Mesenchymal stem cell (in vitro differentiated cells and primary cell): ENCODE results near the gene SEC16A.
"Not testable (repeated sequence)": the region's sequence is repeated elsewhere in the genome, so short reads cannot be mapped to it uniquely, and the experiment has no call there.

Experiments used
- DNase-seq: peaks from one replicate; pipeline ENCODE4 v3.0.0-alpha.2; 2013
- H2AFZ ChIP-seq: one replicate; pipeline ENCODE4 v1.6.1; 2013; ENCODE audit warnings: low read depth, mild to moderate bottlenecking, control low read depth, inconsistent platforms, low read length, moderate library complexity
- H2AK5ac ChIP-seq: 2 replicates; pipeline ENCODE4 v1.6.1; 2013; ENCODE audit warnings: low read length, moderate library complexity, mild to moderate bottlenecking, inconsistent platforms; ENCODE audit not compliant: severe bottlenecking
- H2BK120ac ChIP-seq: one replicate; pipeline ENCODE4 v1.6.1; 2013; ENCODE audit warnings: low read depth, mild to moderate bottlenecking, inconsistent platforms, low read length, moderate library complexity
- H2BK12ac ChIP-seq, 2 experiments: one replicate each; pipeline ENCODE4 v1.6.1; 2013; ENCODE audit warnings: inconsistent platforms in 2 of 2, low read length in 2 of 2, mild to moderate bottlenecking in 2 of 2, moderate library complexity in 2 of 2, control low read depth in 1 of 2
- H2BK15ac ChIP-seq: one replicate; pipeline ENCODE4 v1.6.1; 2013; ENCODE audit warnings: mild to moderate bottlenecking, low read depth, inconsistent platforms; ENCODE audit not compliant: poor library complexity, severe bottlenecking
- H2BK5ac ChIP-seq: 2 replicates; pipeline ENCODE4 v1.6.1; 2013; ENCODE audit warnings: low read depth, mild to moderate bottlenecking, low read length, control low read depth, inconsistent platforms; ENCODE audit not compliant: poor library complexity, severe bottlenecking
- H3K14ac ChIP-seq, 2 experiments: one replicate each; pipeline ENCODE4 v1.6.1; 2013; ENCODE audit warnings: inconsistent platforms in 2 of 2, low read length in 2 of 2, control low read depth in 1 of 2, mild to moderate bottlenecking in 1 of 2, moderate library complexity in 1 of 2
- H3K18ac ChIP-seq, 2 experiments: one replicate each; pipeline ENCODE4 v1.6.1; 2013; ENCODE audit warnings: inconsistent platforms in 2 of 2, low read length in 2 of 2, control low read depth in 1 of 2, low read depth in 1 of 2, mild to moderate bottlenecking in 1 of 2
- H3K23ac ChIP-seq, 2 experiments: one replicate each; pipeline ENCODE4 v1.6.1; 2013; ENCODE audit warnings: inconsistent platforms in 2 of 2, low read length in 2 of 2, mild to moderate bottlenecking in 2 of 2, moderate library complexity in 2 of 2, control low read depth in 1 of 2
- H3K27ac ChIP-seq: 2 replicates; pipeline ENCODE4 v1.5.1; 2013; ENCODE audit warnings: mild to moderate bottlenecking, moderate library complexity, low read length, control low read depth, inconsistent platforms; ENCODE audit not compliant: poor library complexity, severe bottlenecking
- H3K27me3 ChIP-seq, 2 experiments: 2 replicates each; pipeline versions ENCODE4 v1.6.1 to v1.7.0; 2013; ENCODE audit warnings: low read length in 2 of 2, mild to moderate bottlenecking in 2 of 2, moderate library complexity in 2 of 2, control low read depth in 1 of 2, inconsistent platforms in 1 of 2; ENCODE audit not compliant: control insufficient read depth in 1 of 2, insufficient read depth in 1 of 2
- H3K36me3 ChIP-seq, 2 experiments: 2 replicates each; pipeline versions ENCODE4 v1.6.1 to v1.7.0; 2013; ENCODE audit warnings: low read length in 2 of 2, control low read depth in 1 of 2, inconsistent platforms in 1 of 2, low read depth in 1 of 2, mild to moderate bottlenecking in 1 of 2; ENCODE audit not compliant: insufficient read depth in 2 of 2, control insufficient read depth in 1 of 2
- H3K4ac ChIP-seq, 2 experiments: one replicate each; pipeline ENCODE4 v1.6.1; 2013; ENCODE audit warnings: inconsistent platforms in 2 of 2, low read length in 2 of 2, mild to moderate bottlenecking in 2 of 2, moderate library complexity in 2 of 2, control low read depth in 1 of 2, low read depth in 1 of 2
- H3K4me1 ChIP-seq: 2 replicates; pipeline ENCODE4 v1.6.1; 2013; ENCODE audit warnings: low read depth, low read length, control low read depth; ENCODE audit not compliant: control insufficient read depth, insufficient read depth
- H3K4me2 ChIP-seq: 2 replicates; pipeline ENCODE4 v1.6.1; 2013; ENCODE audit warnings: low read length, mild to moderate bottlenecking, inconsistent platforms; ENCODE audit not compliant: poor library complexity, severe bottlenecking
- H3K4me3 ChIP-seq, 2 experiments: 2 replicates each; pipeline versions ENCODE4 v1.5.1 to v1.7.0; 2013; ENCODE audit warnings: low read length in 2 of 2, mild to moderate bottlenecking in 2 of 2, control low read depth in 1 of 2, low read depth in 1 of 2; ENCODE audit not compliant: insufficient read depth in 1 of 2
- H3K79me1 ChIP-seq: replicated peaks from 2 replicates; pipeline ENCODE4 v1.6.1; 2013; ENCODE audit warnings: mild to moderate bottlenecking, control low read depth, low read length, inconsistent platforms; ENCODE audit not compliant: poor library complexity, severe bottlenecking
- H3K9ac ChIP-seq: 2 replicates; pipeline ENCODE4 v1.7.0; 2013; ENCODE audit warnings: mild to moderate bottlenecking, low read length, moderate library complexity
- H3K9me3 ChIP-seq: 2 replicates; pipeline ENCODE4 v1.7.0; 2013; ENCODE audit warnings: mild to moderate bottlenecking, low read length; ENCODE audit not compliant: control insufficient read depth
- H4K8ac ChIP-seq: one replicate; pipeline ENCODE4 v1.6.1; 2013; ENCODE audit warnings: inconsistent platforms, mild to moderate bottlenecking, low read length, moderate library complexity
- H4K91ac ChIP-seq: one replicate; pipeline ENCODE4 v1.6.1; 2013; ENCODE audit warnings: mild to moderate bottlenecking, low read length, inconsistent platforms
- WGBS: methylation state at CpG from one replicate; pipeline ENCODE4 v1.1.7; 2013; ENCODE audit warnings: mixed read lengths; 5-methylcytosine and 5-hydroxymethylcytosine counted together

The SEC16A gene

DNA sequence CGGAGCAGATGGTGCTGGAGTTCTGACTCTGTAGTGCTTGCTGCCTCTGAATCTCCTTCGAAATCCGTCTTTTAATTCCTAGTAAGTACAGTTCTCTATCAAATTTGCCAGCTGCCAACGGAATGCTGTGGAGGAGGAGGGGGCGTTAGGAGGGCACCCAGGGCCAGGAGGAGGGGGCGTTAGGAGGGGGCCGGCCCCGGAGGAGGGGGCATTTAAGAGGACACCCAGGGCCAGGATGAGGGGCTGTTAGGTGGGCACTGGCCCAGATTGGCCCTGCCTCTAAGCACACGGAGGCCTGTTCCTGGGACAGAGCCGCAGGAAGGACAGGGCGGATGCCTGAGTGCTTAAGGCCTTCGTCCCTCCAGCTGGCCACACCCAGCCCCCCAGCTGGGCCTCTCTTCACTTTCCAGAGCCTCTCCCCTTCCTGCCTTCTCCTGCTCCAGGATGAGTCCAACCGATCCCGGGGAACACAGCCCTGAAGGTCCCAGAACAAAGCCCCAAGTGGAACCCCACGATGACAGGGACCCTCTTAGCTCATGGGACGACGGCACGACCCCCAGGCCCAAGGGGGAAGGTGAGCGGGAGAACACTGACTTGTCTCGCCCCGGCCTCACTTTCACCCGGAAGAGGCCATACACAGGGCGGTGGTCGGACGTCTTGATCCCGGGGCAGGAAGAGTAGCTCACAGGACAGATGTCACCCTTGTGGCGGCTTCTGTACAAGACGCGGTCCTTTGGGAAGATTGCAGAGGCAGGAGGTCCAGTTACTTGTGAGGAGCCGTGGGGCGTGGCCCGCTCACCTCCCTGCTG is 53.0 kb downstream of the SEC16A start:
- H2BK15ac ChIP-seq: no peak overlapping the region
- H2BK5ac ChIP-seq: no peak overlapping the region
- no peak overlapping the region for H4K8ac ChIP-seq
- peaks cover 42 to 70% of the 10 kb centered on the region in 2 experiments for H3K36me3 ChIP-seq
- H2BK120ac ChIP-seq: no peak overlapping the region
- no peak overlapping the region for H2BK12ac ChIP-seq
- 84% methylated on average over 30 of the region's 32 CpGs for WGBS
- no peak for DNase-seq
- H3K23ac ChIP-seq: no peak overlapping the region
- no peak overlapping the region for H3K18ac ChIP-seq
- no peak overlapping the region for H3K4me3 ChIP-seq
- H3K9ac ChIP-seq: no peak overlapping the region
- peaks cover 5% of the 10 kb centered on the region for H3K4me1 ChIP-seq
- no peaks in the 10 kb centered on the region for H3K27me3 ChIP-seq
- no peak overlapping the region for H4K91ac ChIP-seq
- no peak overlapping the region for H3K14ac ChIP-seq
- no peaks in the 10 kb centered on the region for H3K9me3 ChIP-seq
- H3K4ac ChIP-seq: no peak overlapping the region
- H2AFZ ChIP-seq: no peak overlapping the region
- peaks cover 29% of the 10 kb centered on the region for H3K79me1 ChIP-seq
- H2AK5ac ChIP-seq: no peak overlapping the region
- no peak overlapping the region for H3K27ac ChIP-seq
- H3K4me2 ChIP-seq: no peak overlapping the region

DNA sequence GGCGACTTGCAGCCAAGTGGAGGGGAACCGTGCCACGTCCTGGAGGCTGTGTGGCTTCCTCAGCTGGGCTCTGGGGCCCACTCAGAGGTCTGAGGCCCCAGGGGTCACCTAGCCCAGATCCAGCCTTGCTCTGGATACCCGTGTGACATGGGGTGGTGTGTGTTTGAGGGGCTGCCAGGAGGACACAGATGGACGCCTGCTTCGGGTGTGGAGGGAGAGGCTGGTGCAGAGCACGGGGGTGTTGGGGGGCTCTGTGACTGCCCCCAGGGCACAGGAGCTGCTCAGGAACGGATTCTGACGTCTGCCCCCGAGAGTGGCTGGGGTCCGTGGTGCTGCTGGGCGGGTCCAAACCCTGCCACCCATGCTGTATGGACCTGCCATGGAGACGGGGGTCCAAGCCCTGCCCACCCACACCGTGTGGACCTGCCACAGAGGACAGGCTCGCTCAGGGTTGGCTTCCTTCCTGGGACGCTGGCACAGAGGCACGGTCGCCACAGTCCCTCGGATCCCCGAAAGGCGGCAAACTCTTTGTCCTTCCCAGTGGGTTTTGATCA is 53.7 kb downstream of the SEC16A start:
- H3K4me1 ChIP-seq: peaks cover 3% of the 10 kb centered on the region
- H3K4ac ChIP-seq: no peak overlapping the region
- H2BK120ac ChIP-seq: no peak overlapping the region
- H3K18ac ChIP-seq: no peak overlapping the region
- no peaks in the 10 kb centered on the region for H3K9me3 ChIP-seq
- H3K9ac ChIP-seq: no peak overlapping the region
- no peak overlapping the region for H3K27ac ChIP-seq
- no peak overlapping the region for H2BK15ac ChIP-seq
- H3K14ac ChIP-seq: no peak overlapping the region
- no peak overlapping the region for H4K91ac ChIP-seq
- H2BK12ac ChIP-seq: no peak overlapping the region
- H3K79me1 ChIP-seq: peaks cover 25% of the 10 kb centered on the region
- no peak for DNase-seq
- no peak overlapping the region for H2BK5ac ChIP-seq
- H3K27me3 ChIP-seq: no peaks in the 10 kb centered on the region
- no peak overlapping the region for H4K8ac ChIP-seq
- no peak overlapping the region for H3K4me3 ChIP-seq
- no peak overlapping the region for H3K4me2 ChIP-seq
- H3K36me3 ChIP-seq: peaks cover 50 to 70% of the 10 kb centered on the region in 2 experiments
- WGBS: 93% methylated on average over 21 of the region's 21 CpGs
- H2AK5ac ChIP-seq: no peak overlapping the region
- no peak overlapping the region for H2AFZ ChIP-seq
- H3K23ac ChIP-seq: no peak overlapping the region

DNA sequence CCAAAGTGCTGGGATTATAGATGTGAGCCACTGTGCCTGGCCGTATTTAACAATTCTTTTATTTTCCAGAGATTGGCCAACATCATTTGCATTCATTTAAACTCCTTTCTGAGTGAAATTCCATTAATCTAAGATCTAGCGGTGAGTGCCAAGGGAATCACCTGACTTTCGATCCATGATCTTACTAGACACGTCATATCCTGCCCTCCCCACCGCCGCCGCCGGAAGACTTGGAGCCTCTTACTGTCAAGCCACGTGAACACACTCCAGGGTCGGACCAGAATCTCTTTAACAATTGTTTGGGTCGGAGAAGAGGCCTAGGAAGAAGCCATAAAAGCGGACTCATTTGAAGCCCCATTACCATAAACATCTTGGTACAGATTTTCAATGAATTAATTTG is 56.1 kb downstream of the SEC16A start:
- H3K23ac ChIP-seq: no peak overlapping the region
- H3K18ac ChIP-seq: no peak overlapping the region
- no peaks in the 10 kb centered on the region for H3K9me3 ChIP-seq
- no peak overlapping the region for H3K9ac ChIP-seq
- peaks cover 61 to 69% of the 10 kb centered on the region in 2 experiments for H3K36me3 ChIP-seq
- H2BK15ac ChIP-seq: no peak overlapping the region
- no peak for DNase-seq
- H3K79me1 ChIP-seq: peaks cover 23% of the 10 kb centered on the region
- H2AK5ac ChIP-seq: no peak overlapping the region
- no peak overlapping the region for H3K4me3 ChIP-seq
- no peaks in the 10 kb centered on the region for H3K27me3 ChIP-seq
- over 99% methylated on average over 10 of the region's 12 CpGs for WGBS
- H3K27ac ChIP-seq: no peak overlapping the region
- peaks cover 3% of the 10 kb centered on the region for H3K4me1 ChIP-seq
- H3K4ac ChIP-seq: no peak overlapping the region
- H3K4me2 ChIP-seq: no peak overlapping the region
- no peak overlapping the region for H2AFZ ChIP-seq
- no peak overlapping the region for H2BK12ac ChIP-seq
- no peak overlapping the region for H4K8ac ChIP-seq
- H3K14ac ChIP-seq: no peak overlapping the region
- no peak overlapping the region for H2BK120ac ChIP-seq
- H4K91ac ChIP-seq: no peak overlapping the region
- no peak overlapping the region for H2BK5ac ChIP-seq

- WGBS: 84% methylated on average over 7 of the region's 7 CpGs
- H2BK120ac ChIP-seq, H3K4me2 ChIP-seq, H3K18ac ChIP-seq, H4K8ac ChIP-seq, DNase-seq, H3K14ac ChIP-seq, H2AK5ac ChIP-seq, H3K9me3 ChIP-seq, H2BK5ac ChIP-seq, H3K4me1 ChIP-seq, H3K27me3 ChIP-seq, H4K91ac ChIP-seq, H3K27ac ChIP-seq, H2BK12ac ChIP-seq, H3K4me3 ChIP-seq, H2BK15ac ChIP-seq, H3K23ac ChIP-seq, H2AFZ ChIP-seq, H3K9ac ChIP-seq, H3K4ac ChIP-seq: not testable (repeated sequence)
- Histone ChIP-seq H3K79me1 (peaks cover 24% of the 10 kb centered on the region), H3K36me3 (peaks cover 66 to 72% of the 10 kb centered on the region in 2 experiments)
These were observed 57.5 kb downstream of the SEC16A start for GRCh38 chr9:136425367-136425766.
